Measurements from ENCODE around the gene EIF4EBP2. TPM values are rescaled to one million over a fixed set of nuclear protein-coding genes. Genes with fewer than 3 reads are reported as not detected.

EIF4EBP2 gene
- total and polyA plus RNA-seq, 2 donors (not counting 3 experiments of a cell fraction or from before 2014, with no cell fraction given) = 18.2 to 47.0 TPM

GRCh38 chr10:70430493-70431445 lies 26.8 kb downstream of the EIF4EBP2 start:
- Histone ChIP-seq H3K4me3 (replicated peaks in 1 of 3; ENCODE audit: insufficient read depth in 1 of 3, low read depth in 1 of 3, low read length in 3 of 3) (no peak overlapping the region), H3K9me3 (replicated peaks; ENCODE audit: control insufficient read depth, insufficient read depth, low read length) (no peaks in the 10 kb centered on the region), H3K4me2 (ENCODE audit: insufficient read depth, low read length) (no peak overlapping the region), H3K9me1 (replicated peaks; ENCODE audit: control insufficient read depth, extremely low read depth, insufficient read depth, low read length) (no peaks in the 10 kb centered on the region), H2AFZ (ENCODE audit: low read depth, low read length) (no peak overlapping the region), H3K9ac (replicated peaks; ENCODE audit: extremely low read depth, insufficient read depth, low read length) (no peak overlapping the region), H3K79me2 (ENCODE audit: control insufficient read depth, insufficient read depth, low read length) (no peaks in the 10 kb centered on the region), H3K4me1 (ENCODE audit: control insufficient read depth, extremely low read depth, insufficient read depth, low read length) (no peaks in the 10 kb centered on the region), H4K20me1 (replicated peaks; ENCODE audit: control insufficient read depth, extremely low read depth, insufficient read depth, low read length) (no peaks in the 10 kb centered on the region), H3K27ac (ENCODE audit: insufficient read depth, low read depth, low read length) (no peak overlapping the region), H3K27me3 (ENCODE audit: control insufficient read depth in 2 of 2, insufficient read depth in 2 of 2, low read length in 2 of 2) (no peaks in the 10 kb centered on the region), H3K36me3 (ENCODE audit: control insufficient read depth in 2 of 2, extremely low read depth in 1 of 2, insufficient read depth in 2 of 2, low read length in 2 of 2) (peaks cover 0 to 6% of the 10 kb centered on the region in 2 experiments)
- no peak for FAIRE-seq
- intact Hi-C loops (cut with micrococcal nuclease) (no loop called here), dilution Hi-C loops (cut with MboI; ENCODE audit: extremely low pct_ligation_motif_present, low sequenced_read_pairs) (no loop called here)
- POLR2A ChIA-PET = no interaction called here
- TF ChIP-seq CTCF (IDR thresholded peaks at IDR 0.05; ENCODE audit: extremely low read depth in 1 of 2, insufficient read depth in 1 of 2, low read depth in 1 of 2, low read length in 2 of 2) (no peak), POLR2AphosphoS5 (IDR thresholded peaks at IDR 0.05; ENCODE audit: insufficient read depth, low read depth, low read length) (no peak), MAX (IDR thresholded peaks at IDR 0.05; ENCODE audit: insufficient read depth, insufficient read length) (no peak), EZH2 (IDR thresholded peaks at IDR 0.05; ENCODE audit: borderline replicate concordance, low read depth, low read length, severe bottlenecking) (no peak), JUN (IDR thresholded peaks at IDR 0.05; ENCODE audit: borderline replicate concordance, insufficient read depth, insufficient read length, low read depth) (no peak), POLR2A (IDR thresholded peaks at IDR 0.05; ENCODE audit: low read depth, low read length) (no peak), FOS (IDR thresholded peaks at IDR 0.05; ENCODE audit: borderline replicate concordance, insufficient read depth, low read length) (no peak), MYC (IDR thresholded peaks at IDR 0.05; ENCODE audit: low read depth, low read length) (no peak), GATA2 (IDR thresholded peaks at IDR 0.05; ENCODE audit: insufficient read depth, insufficient read length, low read depth, low read length) (no peak)
- CTCF ChIA-PET = interaction anchor here (0.9 to 1.4 kb wide), 4 partner anchors 22 to 284 kb away, joined by 3 read pairs; partner anchors contain the start of genes EIF4EBP2 and TYSND1
- no peak for DNase-seq (ENCODE audit: low read depth, low spot score)
- BruUV-seq (replicated peaks) = no TSS peak

Measured in endothelial cell of umbilical vein (primary cell).